ENCODE data around the gene BANF2.

BANF2 gene

DNA sequence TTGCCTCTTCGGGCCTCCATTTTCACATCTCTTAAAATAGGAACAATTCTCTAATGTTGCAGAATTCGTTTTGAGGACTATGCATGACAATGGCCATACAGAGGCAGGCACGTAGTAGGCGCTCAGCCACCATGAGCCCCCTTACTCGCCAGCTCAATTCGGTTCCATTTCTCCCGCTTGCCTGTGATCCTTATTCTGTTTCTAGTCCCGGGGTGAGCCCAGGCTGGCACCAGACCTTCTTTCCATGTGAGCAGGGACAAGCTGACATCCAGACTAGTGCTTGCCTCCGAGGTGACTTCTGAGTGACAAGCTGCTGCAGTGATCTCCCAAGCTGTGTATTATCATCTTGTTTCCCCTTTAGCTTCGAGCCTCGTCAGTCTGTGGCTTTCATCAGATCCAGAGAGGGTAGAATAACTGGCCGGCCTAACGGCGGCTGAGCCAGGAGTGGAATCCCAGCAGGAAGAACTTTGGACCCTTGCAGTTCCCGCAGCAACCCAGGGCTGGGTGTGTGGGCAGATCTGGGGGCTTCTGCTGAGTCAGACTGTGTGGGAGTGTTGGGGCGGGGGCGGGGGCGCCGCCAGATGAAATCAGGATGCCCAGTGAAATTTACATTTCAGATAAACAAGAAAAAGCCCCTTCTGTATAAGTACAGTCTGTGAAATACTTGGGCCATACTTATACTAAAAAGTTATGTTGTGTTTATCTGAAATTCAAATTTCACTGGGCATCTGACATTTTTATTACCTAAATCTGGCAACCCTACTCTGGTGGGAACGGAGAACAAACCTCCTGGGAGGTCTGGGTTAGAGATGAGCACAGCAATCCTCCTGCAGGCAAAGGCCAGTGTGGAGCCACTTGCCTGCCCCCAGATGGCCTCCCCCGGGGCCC is 10.9 kb downstream of the BANF2 start:
- peak; percentile 22 for DNase-seq

GRCh38 chr20:17711267-17711627 is 11.5 kb downstream of the BANF2 start:
- DNase-seq: no peak

- no peak for DNase-seq
Observed at GRCh38 chr20:17712201-17712600, 12.4 kb downstream of the BANF2 start.

- no peak for DNase-seq
Observed at GRCh38 chr20:17712708-17713107, 12.9 kb downstream of the BANF2 start.

- DNase-seq: no peak
Observed at GRCh38 chr20:17714597-17714996, 14.8 kb downstream of the BANF2 start.

- no peak for DNase-seq
Observed at GRCh38 chr20:17715075-17715474, 15.3 kb downstream of the BANF2 start.

DNA sequence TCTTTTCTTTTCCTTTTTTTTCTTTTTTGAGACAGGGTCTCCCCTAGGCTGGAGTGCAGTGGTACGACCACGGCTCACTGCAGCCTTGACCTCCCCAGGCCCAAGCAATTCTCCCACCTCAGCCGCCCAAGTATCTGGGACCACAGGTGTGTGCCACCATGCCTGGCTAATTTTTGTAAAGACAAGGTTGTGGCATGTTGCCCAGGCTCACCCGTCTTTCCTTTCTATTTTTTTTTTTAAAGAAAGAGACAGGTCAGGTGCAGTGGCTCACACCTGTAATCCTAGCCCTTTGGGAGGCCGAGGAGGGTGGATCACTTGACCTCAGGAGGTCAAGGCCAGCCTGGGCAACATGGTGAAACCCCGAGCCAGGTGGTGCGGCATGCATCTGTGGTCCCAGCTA is 16.6 kb downstream of the BANF2 start:
- DNase-seq: no peak

DNA sequence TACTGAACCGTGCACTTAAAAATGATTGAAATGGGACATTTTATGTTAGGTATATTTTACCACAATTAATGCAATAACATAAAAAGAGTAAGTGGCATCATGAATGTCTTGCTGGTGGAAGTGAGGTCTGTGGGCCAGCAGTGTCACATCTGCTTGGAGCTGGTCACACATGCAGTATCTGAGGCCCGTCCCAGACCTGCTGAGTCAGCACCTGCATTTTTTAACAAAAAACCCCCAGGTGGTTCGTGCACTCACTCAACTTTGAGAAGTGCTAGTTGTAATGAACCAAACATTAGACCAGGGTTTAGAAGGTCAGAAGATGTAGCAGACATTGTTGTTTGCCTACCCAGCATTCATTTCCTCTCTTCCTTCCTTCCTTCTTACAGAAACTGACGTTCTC is 21.0 kb downstream of the BANF2 start:
- no peak for DNase-seq

DNA sequence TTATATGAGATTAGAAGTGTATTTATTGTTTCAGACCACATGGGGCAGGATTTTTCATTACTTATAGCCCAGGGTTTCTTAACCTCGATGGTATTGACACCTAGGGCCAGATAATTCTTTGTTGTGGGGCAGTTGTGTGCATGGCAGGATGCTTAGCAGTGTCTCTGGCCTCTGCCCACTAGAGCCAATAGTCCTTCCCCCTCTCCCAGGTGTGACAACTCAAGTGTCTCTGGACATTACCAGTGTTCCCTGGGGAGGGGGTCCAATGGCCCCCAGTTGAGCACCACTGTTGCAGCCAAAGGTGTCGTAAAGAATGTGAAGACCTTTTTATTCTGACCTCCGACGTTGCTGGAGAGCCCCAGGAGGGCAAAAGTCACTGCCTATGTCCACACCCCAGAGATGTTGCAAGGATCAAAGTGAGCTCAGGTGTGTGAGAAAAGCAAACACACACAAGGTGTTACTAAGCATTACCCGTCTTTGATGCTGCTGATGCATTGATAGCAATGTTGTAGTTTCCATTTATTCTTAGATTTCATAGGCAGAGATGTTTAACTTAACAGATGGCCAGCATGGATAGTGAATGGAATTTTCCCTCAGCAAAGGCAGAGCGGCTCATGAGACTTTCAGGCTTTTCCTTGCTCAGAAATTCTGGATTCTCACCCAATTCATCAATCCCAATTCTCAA is 22.2 kb downstream of the BANF2 start:
- DNase-seq: no peak

DNA sequence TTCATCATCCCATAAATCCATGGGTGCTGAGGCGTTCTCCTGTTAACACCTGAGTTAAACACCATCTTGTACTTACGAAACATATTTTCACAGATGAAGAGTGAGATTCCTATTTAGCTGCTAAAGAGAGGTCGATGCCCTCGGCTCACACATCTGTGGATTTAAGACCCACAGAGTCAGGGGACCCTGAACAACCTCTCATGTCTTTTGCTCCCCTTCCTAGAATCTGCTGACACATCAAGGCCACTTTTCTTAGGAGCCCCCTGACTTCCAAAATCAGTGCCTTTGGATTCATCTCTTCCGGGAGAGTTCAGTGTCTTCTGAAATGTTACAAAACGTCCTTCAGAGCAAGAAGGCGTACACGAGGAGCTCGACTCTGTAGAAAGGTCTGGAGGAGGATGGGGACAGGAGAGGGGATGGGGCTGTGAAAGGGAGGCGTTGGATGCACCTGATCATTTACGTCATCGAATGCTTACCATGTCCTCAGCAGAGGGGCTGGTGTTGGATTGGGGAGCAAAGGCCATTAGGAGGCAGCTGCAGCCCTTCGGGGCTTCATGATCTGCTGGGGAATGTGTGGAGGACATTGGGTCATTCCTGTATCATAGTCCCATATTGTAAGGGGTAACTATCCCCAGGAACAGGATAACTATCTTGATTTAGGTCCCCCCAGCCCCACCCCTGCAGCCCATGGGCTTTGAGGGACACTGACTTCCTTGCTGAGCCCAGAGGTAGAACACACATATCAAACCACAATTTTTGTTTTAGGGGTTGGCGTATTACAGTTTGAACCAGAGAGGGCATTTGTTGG is 22.9 kb downstream of the BANF2 start:
- DNase-seq: no peak

- DNase-seq: no peak
Observed at GRCh38 chr20:17723301-17723691, 23.5 kb downstream of the BANF2 start.

DNA sequence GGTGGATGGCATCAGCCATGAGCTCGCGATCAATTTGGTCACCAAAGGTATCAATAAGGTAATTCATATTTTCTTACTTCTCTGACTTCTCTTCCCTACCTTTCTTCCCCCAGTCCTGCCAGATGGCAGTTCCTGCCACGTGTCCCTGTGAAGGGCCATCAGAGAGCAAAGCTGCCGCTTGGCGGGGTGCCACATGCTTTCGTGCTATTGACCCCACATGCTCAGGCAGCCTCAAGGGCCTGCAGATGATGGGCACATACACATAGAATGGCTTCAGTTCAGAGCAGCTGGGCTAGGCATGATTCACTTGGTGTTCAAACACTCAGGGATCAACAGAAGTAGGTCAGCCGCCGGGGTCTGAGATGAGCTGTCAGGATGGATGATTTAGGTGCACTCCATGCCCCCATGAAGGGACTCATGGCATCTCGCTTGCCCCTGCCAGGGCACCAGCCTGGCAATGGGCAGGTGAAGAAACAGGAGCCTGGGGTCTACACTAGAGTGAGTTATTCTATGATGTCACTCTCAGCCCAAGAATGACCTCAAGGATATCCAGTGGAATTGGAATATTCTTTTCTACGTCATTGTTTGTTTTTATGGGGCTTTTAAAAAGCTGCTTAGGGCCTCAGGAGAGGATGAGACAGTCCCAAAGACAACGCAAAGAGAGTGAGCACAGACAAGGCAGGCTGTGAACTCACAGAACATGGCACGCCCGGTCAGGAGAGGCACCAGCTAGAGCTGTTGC is 25.5 kb downstream of the BANF2 start:
- DNase-seq: no peak

- DNase-seq: no peak
Observed at GRCh38 chr20:17726902-17727301, 27.1 kb downstream of the BANF2 start.

GRCh38 chr20:17727351-17727750 is 27.6 kb downstream of the BANF2 start:
- no peak for DNase-seq

GRCh38 chr20:17728074-17728473 is 28.3 kb downstream of the BANF2 start:
- DNase-seq: no peak

GRCh38 chr20:17730071-17730470 is 30.3 kb downstream of the BANF2 start:
- no peak for DNase-seq

- DNase-seq: no peak
Observed at GRCh38 chr20:17731233-17731632, 31.5 kb downstream of the BANF2 start.

- DNase-seq: no peak
Observed at GRCh38 chr20:17732907-17733521, 33.2 kb downstream of the BANF2 start.

GRCh38 chr20:17733767-17734304 is 34.1 kb downstream of the BANF2 start:
- DNase-seq: no peak

- no peak for DNase-seq
Observed at GRCh38 chr20:17734374-17734773, 34.6 kb downstream of the BANF2 start.

GRCh38 chr20:17735206-17735804 is 35.5 kb downstream of the BANF2 start:
- peak; percentile 29 for DNase-seq

Measured in T1000 (cell line).